Panc1 (cell line): Measurements from ENCODE around the gene B4GALT5. TPM values are rescaled to one million over a fixed set of nuclear protein-coding genes. Genes with fewer than 3 reads are reported as not detected.

Source experiments
- ATAC-seq: fragments of 200-7000 bp; cut with Tn5 transposase; 2 replicates; pipeline ENCODE4 v1.9.1; 2020; ENCODE audit warnings: mild to moderate bottlenecking, moderate library complexity
- BruUV-seq: library from RNA; stranded (reverse); fragments of 400-500 nt; replicated peaks from 2 replicates; lab custom pipeline; 2021; lab: Mats Ljungman, UMichigan
- CTCF ChIA-PET: fragments of 300-600 bp; sonication (Branson Sonifier 250); formaldehyde crosslinking; loops from one replicate; lab custom pipeline; 2022; ENCODE audit warnings: antibody characterized with exemption; lab: Charles Lee
- POLR2A ChIA-PET: fragments of 300-600 bp; sonication (Branson Sonifier 250); formaldehyde crosslinking; loops from one replicate; lab custom pipeline; 2022; ENCODE audit warnings: antibody characterized with exemption; lab: Charles Lee
- DNase-seq: peaks from one replicate; pipeline ENCODE4 v3.0.0-alpha.2; 2010; ENCODE audit warnings: low read depth, low spot score
- H3K27ac ChIP-seq: 2 replicates; pipeline ENCODE4 v1.5.1; 2011; ENCODE audit warnings: mild to moderate bottlenecking, low read length, inconsistent platforms
- H3K27me3 ChIP-seq: fragments of 200-500 bp; sonication (Bioruptor generic); 2 replicates; pipeline ENCODE4 v1.6.0; 2014; ENCODE audit warnings: low read length, inconsistent platforms; ENCODE audit not compliant: control insufficient read depth, insufficient read depth
- H3K36me3 ChIP-seq: fragments of 200-500 bp; sonication (Bioruptor generic); 2 replicates; pipeline ENCODE4 v1.5.1; 2014; ENCODE audit warnings: inconsistent platforms, mild to moderate bottlenecking, low read length, moderate library complexity; ENCODE audit not compliant: control insufficient read depth, insufficient read depth
- H3K4me1 ChIP-seq: 2 replicates; pipeline ENCODE4 v1.5.1; 2011; ENCODE audit warnings: inconsistent platforms, mild to moderate bottlenecking, low read length, moderate library complexity; ENCODE audit not compliant: control insufficient read depth, insufficient read depth
- H3K4me3 ChIP-seq, 2 experiments: 2 replicates each; pipeline ENCODE4 v1.5.1; 2011 to 2012; ENCODE audit warnings: low read depth in 2 of 2, low read length in 2 of 2, mild to moderate bottlenecking in 2 of 2, inconsistent platforms in 1 of 2, moderate library complexity in 1 of 2
- H3K9me3 ChIP-seq: fragments of 200-500 bp; sonication (Bioruptor generic); 2 replicates; pipeline ENCODE4 v1.5.1; 2014; ENCODE audit warnings: low read depth, mild to moderate bottlenecking, inconsistent platforms, low read length, moderate library complexity; ENCODE audit not compliant: control insufficient read depth, insufficient read depth
- POLR2AphosphoS5 ChIP-seq: IDR thresholded peaks from 2 replicates; pipeline ENCODE4 v1.6.1; 2012; ENCODE audit warnings: mild to moderate bottlenecking, low read depth, low read length, moderate library complexity
- SIN3A ChIP-seq: IDR thresholded peaks from 2 replicates; pipeline ENCODE4 v1.6.1; 2012; ENCODE audit warnings: low read depth, mild to moderate bottlenecking, low read length, moderate library complexity, borderline replicate concordance; ENCODE audit not compliant: insufficient read depth
- TCF7L2 ChIP-seq: IDR thresholded peaks from 2 replicates; pipeline ENCODE4 v1.6.1; 2011; ENCODE audit warnings: mild to moderate bottlenecking, low read depth, low read length, inconsistent platforms
- in situ Hi-C: cut with HindIII; loops from 2 replicates; pipeline ENCODE4 v1.10.0; 2016; ENCODE audit warnings: low sequenced_read_pairs, low pct_unique_long_range_greater_than_20kb
- intact Hi-C: fragments of 100-400 bp; cut with micrococcal nuclease; formaldehyde crosslinking; loops from one replicate; pipeline ENCODE4 v1.10.0; 2022; ENCODE audit not compliant: unreplicated experiment
- total RNA-seq: library from RNA; stranded (reverse); gene quantifications from one replicate; pipeline ENCODE4 v1.2.1, GENCODE V29; 2021; ENCODE audit not compliant: unreplicated experiment
- TF ChIP-seq, protein P1 (sequence below), 2 experiments: IDR thresholded peaks; 2 replicates each; pipeline ENCODE4 v1.6.1; 2011 to 2012; ENCODE audit warnings: low read depth in 2 of 2, control low read depth in 1 of 2, low read length in 1 of 2, mild to moderate bottlenecking in 1 of 2, moderate library complexity in 1 of 2; ENCODE audit not compliant: insufficient read depth in 1 of 2
- TF ChIP-seq, protein P2 (sequence below): fragments of 450-650 bp; IDR thresholded peaks from 2 replicates; pipeline ENCODE4 v1.5.1; 2017; ENCODE audit warnings: mild to moderate bottlenecking

B4GALT5 gene
- total RNA-seq, 1 experiment from 2014 or later = 40.0 TPM

DNA sequence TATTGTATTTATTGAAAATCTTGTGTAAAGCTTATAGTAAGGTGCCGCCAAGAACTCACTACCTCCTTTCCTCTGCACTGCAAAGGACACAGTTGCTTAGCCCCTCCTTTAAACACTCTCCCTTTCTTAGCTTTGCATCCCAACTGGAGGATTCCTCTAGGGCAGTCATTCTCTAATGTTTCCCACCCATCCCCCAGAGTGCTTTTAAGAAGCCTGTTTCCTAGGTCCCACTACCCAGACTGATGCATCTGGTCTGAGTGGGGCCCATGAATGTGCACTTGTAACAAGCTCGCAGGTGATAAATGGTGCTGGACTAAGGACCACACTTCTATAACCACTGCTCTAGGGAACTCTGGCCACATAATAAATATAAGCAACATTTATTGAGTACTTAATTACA lies 55.2 kb downstream of the B4GALT5 start:
- Histone ChIP-seq H3K4me1 (peaks cover 19% of the 10 kb centered on the region), H3K27me3 (no peaks in the 10 kb centered on the region), H3K4me3 (no peak overlapping the region), H3K9me3 (no peaks in the 10 kb centered on the region), H3K27ac (no peak overlapping the region), H3K36me3 (peaks cover 3% of the 10 kb centered on the region)
- no peak for DNase-seq
- no TSS peak for BruUV-seq
- in situ Hi-C loops = no loop called here
- ChIA-PET POLR2A (interaction anchor here (0.5 kb wide), 1 partner anchor 8 kb away, joined by 6 read pairs; no protein-coding TSS in a partner anchor), CTCF (no interaction called here)
- no peak for ATAC-seq
- intact Hi-C loops = no loop called here
- TF ChIP-seq, protein P1, sequence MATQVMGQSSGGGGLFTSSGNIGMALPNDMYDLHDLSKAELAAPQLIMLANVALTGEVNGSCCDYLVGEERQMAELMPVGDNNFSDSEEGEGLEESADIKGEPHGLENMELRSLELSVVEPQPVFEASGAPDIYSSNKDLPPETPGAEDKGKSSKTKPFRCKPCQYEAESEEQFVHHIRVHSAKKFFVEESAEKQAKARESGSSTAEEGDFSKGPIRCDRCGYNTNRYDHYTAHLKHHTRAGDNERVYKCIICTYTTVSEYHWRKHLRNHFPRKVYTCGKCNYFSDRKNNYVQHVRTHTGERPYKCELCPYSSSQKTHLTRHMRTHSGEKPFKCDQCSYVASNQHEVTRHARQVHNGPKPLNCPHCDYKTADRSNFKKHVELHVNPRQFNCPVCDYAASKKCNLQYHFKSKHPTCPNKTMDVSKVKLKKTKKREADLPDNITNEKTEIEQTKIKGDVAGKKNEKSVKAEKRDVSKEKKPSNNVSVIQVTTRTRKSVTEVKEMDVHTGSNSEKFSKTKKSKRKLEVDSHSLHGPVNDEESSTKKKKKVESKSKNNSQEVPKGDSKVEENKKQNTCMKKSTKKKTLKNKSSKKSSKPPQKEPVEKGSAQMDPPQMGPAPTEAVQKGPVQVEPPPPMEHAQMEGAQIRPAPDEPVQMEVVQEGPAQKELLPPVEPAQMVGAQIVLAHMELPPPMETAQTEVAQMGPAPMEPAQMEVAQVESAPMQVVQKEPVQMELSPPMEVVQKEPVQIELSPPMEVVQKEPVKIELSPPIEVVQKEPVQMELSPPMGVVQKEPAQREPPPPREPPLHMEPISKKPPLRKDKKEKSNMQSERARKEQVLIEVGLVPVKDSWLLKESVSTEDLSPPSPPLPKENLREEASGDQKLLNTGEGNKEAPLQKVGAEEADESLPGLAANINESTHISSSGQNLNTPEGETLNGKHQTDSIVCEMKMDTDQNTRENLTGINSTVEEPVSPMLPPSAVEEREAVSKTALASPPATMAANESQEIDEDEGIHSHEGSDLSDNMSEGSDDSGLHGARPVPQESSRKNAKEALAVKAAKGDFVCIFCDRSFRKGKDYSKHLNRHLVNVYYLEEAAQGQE (IDR thresholded peaks at IDR 0.05; ENCODE audit: insufficient read depth in 1 of 2, low read depth in 2 of 2, low read length in 1 of 2) = no peak
- TF ChIP-seq POLR2AphosphoS5 (no peak), TCF7L2 (no peak), SIN3A (no peak)
- TF ChIP-seq, protein P2, sequence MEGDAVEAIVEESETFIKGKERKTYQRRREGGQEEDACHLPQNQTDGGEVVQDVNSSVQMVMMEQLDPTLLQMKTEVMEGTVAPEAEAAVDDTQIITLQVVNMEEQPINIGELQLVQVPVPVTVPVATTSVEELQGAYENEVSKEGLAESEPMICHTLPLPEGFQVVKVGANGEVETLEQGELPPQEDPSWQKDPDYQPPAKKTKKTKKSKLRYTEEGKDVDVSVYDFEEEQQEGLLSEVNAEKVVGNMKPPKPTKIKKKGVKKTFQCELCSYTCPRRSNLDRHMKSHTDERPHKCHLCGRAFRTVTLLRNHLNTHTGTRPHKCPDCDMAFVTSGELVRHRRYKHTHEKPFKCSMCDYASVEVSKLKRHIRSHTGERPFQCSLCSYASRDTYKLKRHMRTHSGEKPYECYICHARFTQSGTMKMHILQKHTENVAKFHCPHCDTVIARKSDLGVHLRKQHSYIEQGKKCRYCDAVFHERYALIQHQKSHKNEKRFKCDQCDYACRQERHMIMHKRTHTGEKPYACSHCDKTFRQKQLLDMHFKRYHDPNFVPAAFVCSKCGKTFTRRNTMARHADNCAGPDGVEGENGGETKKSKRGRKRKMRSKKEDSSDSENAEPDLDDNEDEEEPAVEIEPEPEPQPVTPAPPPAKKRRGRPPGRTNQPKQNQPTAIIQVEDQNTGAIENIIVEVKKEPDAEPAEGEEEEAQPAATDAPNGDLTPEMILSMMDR = no peak

DNA sequence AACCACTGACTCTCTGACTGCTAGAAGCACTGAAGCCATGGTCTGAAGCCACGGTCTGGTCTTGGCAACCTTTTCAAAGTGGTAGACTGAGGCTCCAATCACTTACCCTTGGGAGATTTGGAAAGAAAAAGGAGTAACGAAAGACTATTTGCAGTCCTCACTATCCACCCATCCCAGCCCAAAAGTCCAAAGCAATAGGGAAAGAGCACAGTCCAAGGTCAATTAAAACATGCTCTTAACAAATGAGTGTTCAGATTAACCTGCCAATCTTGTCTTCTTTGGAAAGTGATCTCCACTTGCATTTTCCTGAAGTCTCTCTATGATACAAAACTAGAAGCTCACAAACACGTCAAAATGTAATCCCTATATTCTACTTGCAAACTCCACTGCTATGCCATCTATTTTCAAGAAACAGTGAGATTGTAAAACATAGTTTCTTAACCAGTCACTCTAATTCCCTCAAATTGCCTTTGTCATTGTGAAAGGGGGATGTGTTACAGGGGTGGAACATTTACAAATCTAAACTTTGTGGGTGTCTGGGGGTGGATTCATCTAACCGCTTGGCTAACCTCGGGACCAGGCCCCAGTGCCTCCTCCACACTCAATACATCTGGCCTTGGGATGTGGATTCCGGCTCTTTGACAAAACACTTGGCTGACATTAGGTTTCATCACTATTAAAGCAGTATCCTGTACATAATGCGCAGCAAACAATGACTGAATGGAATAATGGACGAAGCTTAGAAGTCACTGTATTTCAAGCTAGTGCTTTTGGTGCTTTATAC lies 56.4 kb downstream of the B4GALT5 start:
- intact Hi-C loops = no loop called here
- in situ Hi-C loops = no loop called here
- ChIA-PET CTCF (no interaction called here), POLR2A (no interaction called here)
- no peaks in the 10 kb centered on the region for H3K27me3 ChIP-seq
- ATAC-seq (no peak), DNase-seq (no peak)
- no peak for TF ChIP-seq POLR2AphosphoS5
- TF ChIP-seq TCF7L2 = no peak
- TF ChIP-seq SIN3A = no peak
- TF ChIP-seq, protein P2 = no peak
- H3K4me1 ChIP-seq = peaks cover 19% of the 10 kb centered on the region
- no peak overlapping the region for H3K27ac ChIP-seq
- H3K36me3 ChIP-seq = peaks cover 12% of the 10 kb centered on the region
- H3K9me3 ChIP-seq = no peaks in the 10 kb centered on the region
- no peak overlapping the region for H3K4me3 ChIP-seq
- no TSS peak for BruUV-seq
